HCT116 (cell line): ENCODE results near the gene LRP1B. TPM values are rescaled to one million over a fixed set of nuclear protein-coding genes. Genes with fewer than 3 reads are reported as not detected.

ENCODE experiments used
- ATAC-seq: fragments of 200-7000 bp; cut with Tn5 transposase; 2 replicates; pipeline ENCODE4 v1.9.1; 2020; ENCODE audit warnings: mild to moderate bottlenecking, moderate library complexity
- BruUV-seq: library from RNA; stranded (reverse); fragments of 400-500 nt; replicated peaks from 2 replicates; lab custom pipeline; 2021; lab: Mats Ljungman, UMichigan
- CTCF ChIA-PET: fragments of 300-600 bp; sonication (Branson Sonifier 250); formaldehyde crosslinking; loops from one replicate; lab custom pipeline; 2021; ENCODE audit warnings: antibody characterized with exemption; lab: Charles Lee
- POLR2A ChIA-PET: fragments of 300-600, 350-600 bp; sonication (Branson Sonifier 250); formaldehyde crosslinking; loops from one replicate; lab custom pipeline; 2021; ENCODE audit warnings: antibody characterized with exemption; lab: Charles Lee
- RAD21 ChIA-PET, 2 experiments: fragments of 300-600 bp; sonication (Branson Sonifier 250); formaldehyde crosslinking; loops; one replicate each; lab custom pipeline; 2023; ENCODE audit warnings: low total read pairs in 2 of 2; ENCODE audit not compliant: uncharacterized antibody in 2 of 2, unreplicated experiment in 2 of 2, low non-redundant PET in 1 of 2; lab: Charles Lee
- DNase-seq: peaks from one replicate; pipeline ENCODE4 v3.0.0-alpha.2; 2010; ENCODE audit warnings: low read depth, low spot score
- H2AFZ ChIP-seq: fragments of 200-600 bp; shearing (Covaris generic), sonication (generic); 2 replicates; pipeline ENCODE4 v1.6.1; 2017; ENCODE audit warnings: low read depth, mixed run types, mixed read lengths, antibody characterized with exemption, low read length; ENCODE audit not compliant: poor library complexity, severe bottlenecking
- H3K27ac ChIP-seq: 2 replicates; pipeline ENCODE4 v1.5.1; 2012; ENCODE audit warnings: low read depth, low read length
- H3K27me3 ChIP-seq: fragments of 200-600 bp; sonication (generic); 2 replicates; pipeline ENCODE4 v1.6.1; 2016; ENCODE audit warnings: mixed run types, low read length, mixed read lengths; ENCODE audit not compliant: insufficient read depth
- H3K36me3 ChIP-seq, 2 experiments: fragments of 200-500 bp in 1 of 2; fragments of 200-600 bp in 1 of 2; sonication (Bioruptor generic) in 1 of 2; sonication (generic) in 1 of 2; 2 replicates each; pipeline versions ENCODE4 v1.5.1 to v1.6.1; 2014 to 2016; ENCODE audit warnings: low read length in 2 of 2, inconsistent platforms in 1 of 2, mixed read lengths in 1 of 2, mixed run types in 1 of 2; ENCODE audit not compliant: insufficient read depth in 2 of 2, control insufficient read depth in 1 of 2
- H3K4me1 ChIP-seq, 2 experiments: fragments of 200-600 bp in 1 of 2; sonication (generic) in 1 of 2; 2 replicates each; pipeline versions ENCODE4 v1.5.1 to v1.6.1; 2012 to 2017; ENCODE audit warnings: low read length in 2 of 2, inconsistent platforms in 1 of 2, mild to moderate bottlenecking in 1 of 2, mixed read lengths in 1 of 2, mixed run types in 1 of 2, moderate library complexity in 1 of 2; ENCODE audit not compliant: insufficient read depth in 2 of 2, control insufficient read depth in 1 of 2
- H3K4me2 ChIP-seq: fragments of 200-600 bp; sonication (generic); 2 replicates; pipeline ENCODE4 v1.6.1; 2017; ENCODE audit warnings: mixed run types, low read length, mixed read lengths
- H3K4me3 ChIP-seq, 2 experiments: fragments of 200-600 bp in 1 of 2; sonication (generic) in 1 of 2; replicated peaks in 1 of 2; 2 replicates each; pipeline ENCODE4 v1.5.1; 2011 to 2016; ENCODE audit warnings: low read length in 2 of 2, control low read depth in 1 of 2, low read depth in 1 of 2, mild to moderate bottlenecking in 1 of 2, mixed read lengths in 1 of 2, mixed run types in 1 of 2
- H3K79me2 ChIP-seq: fragments of 200-600 bp; sonication (generic); 2 replicates; pipeline ENCODE4 v1.6.1; 2017; ENCODE audit warnings: mild to moderate bottlenecking, mixed run types, low read length, moderate library complexity, mixed read lengths; ENCODE audit not compliant: insufficient read depth
- H3K9ac ChIP-seq: fragments of 200-600 bp; sonication (generic); 2 replicates; pipeline ENCODE4 v1.6.1; 2016; ENCODE audit warnings: low read length, mixed read lengths
- H3K9me2 ChIP-seq: fragments of 200-600 bp; sonication (generic), shearing (Covaris generic); 2 replicates; pipeline ENCODE4 v1.6.1; 2017; ENCODE audit warnings: mixed run types, mild to moderate bottlenecking, moderate library complexity; ENCODE audit not compliant: insufficient read depth
- H3K9me3 ChIP-seq, 2 experiments: fragments of 200-500 bp in 1 of 2; fragments of 200-600 bp in 1 of 2; sonication (Bioruptor generic) in 1 of 2; sonication (generic) in 1 of 2; 2 replicates each; pipeline ENCODE4 v1.6.1; 2014 to 2017; ENCODE audit warnings: low read length in 2 of 2, mixed read lengths in 2 of 2, inconsistent platforms in 1 of 2, low read depth in 1 of 2, mild to moderate bottlenecking in 1 of 2, mixed run types in 1 of 2, moderate library complexity in 1 of 2; ENCODE audit not compliant: control insufficient read depth in 1 of 2, insufficient read depth in 1 of 2
- H4K20me1 ChIP-seq: fragments of 200-600 bp; sonication (generic), shearing (Covaris generic); 2 replicates; pipeline ENCODE4 v1.6.1; 2017; ENCODE audit warnings: mixed run types, mild to moderate bottlenecking, moderate library complexity; ENCODE audit not compliant: insufficient read depth
- ATF3 ChIP-seq: IDR thresholded peaks from 2 replicates; pipeline ENCODE4 v1.6.1; 2012
- CBX3 ChIP-seq: IDR thresholded peaks from 2 replicates; pipeline ENCODE4 v1.6.1; 2012; ENCODE audit warnings: low read depth
- CEBPB ChIP-seq: IDR thresholded peaks from 2 replicates; pipeline ENCODE4 v1.6.1; 2012; ENCODE audit warnings: low read depth
- EGR1 ChIP-seq: IDR thresholded peaks from 2 replicates; pipeline ENCODE4 v1.6.1; 2012; ENCODE audit warnings: low read depth
- ELF1 ChIP-seq: IDR thresholded peaks from 2 replicates; pipeline ENCODE4 v1.6.1; 2012; ENCODE audit warnings: low read depth, borderline replicate concordance
- EZH2 ChIP-seq: fragments of 200-600 bp; sonication (generic); IDR thresholded peaks from 2 replicates; pipeline ENCODE4 v1.6.1; 2017; ENCODE audit warnings: antibody characterized with exemption, mixed run types
- EZH2phosphoT487 ChIP-seq: fragments of 200-600 bp; IDR thresholded peaks from 2 replicates; pipeline ENCODE4 v1.6.1; 2018; ENCODE audit warnings: antibody characterized with exemption, borderline replicate concordance
- FOSL1 ChIP-seq: IDR thresholded peaks from 2 replicates; pipeline ENCODE4 v1.6.1; 2012; ENCODE audit warnings: low read depth
- JUND ChIP-seq: IDR thresholded peaks from 2 replicates; pipeline ENCODE4 v1.6.1; 2012
- MAX ChIP-seq: IDR thresholded peaks from 2 replicates; pipeline ENCODE4 v1.6.1; 2012
- RAD21 ChIP-seq: IDR thresholded peaks from 2 replicates; pipeline ENCODE4 v1.6.1; 2012; ENCODE audit warnings: low read depth, mild to moderate bottlenecking
- REST ChIP-seq: IDR thresholded peaks from 2 replicates; pipeline ENCODE4 v1.6.1; 2012; ENCODE audit warnings: low read depth
- SIN3A ChIP-seq: IDR thresholded peaks from 2 replicates; pipeline ENCODE4 v1.6.1; 2012; ENCODE audit warnings: low read depth
- SP1 ChIP-seq: IDR thresholded peaks from 2 replicates; pipeline ENCODE4 v1.6.1; 2012; ENCODE audit warnings: low read depth
- SRF ChIP-seq: IDR thresholded peaks from 2 replicates; pipeline ENCODE4 v1.6.1; 2012; ENCODE audit warnings: low read depth
- TCF7L2 ChIP-seq: IDR thresholded peaks from 2 replicates; pipeline ENCODE4 v1.7.0; 2011; ENCODE audit warnings: borderline replicate concordance, inconsistent platforms; ENCODE audit not compliant: insufficient read depth, insufficient read length; ENCODE audit errors: extremely low read depth
- YY1 ChIP-seq: IDR thresholded peaks from 2 replicates; pipeline ENCODE4 v1.6.1; 2011; ENCODE audit warnings: low read length, low read depth, moderate library complexity, mild to moderate bottlenecking; ENCODE audit not compliant: insufficient replicate concordance; ENCODE audit errors: extremely low read depth
- ZBTB33 ChIP-seq: IDR thresholded peaks from 2 replicates; pipeline ENCODE4 v1.6.1; 2011; ENCODE audit warnings: mild to moderate bottlenecking, low read length, moderate library complexity; ENCODE audit not compliant: insufficient replicate concordance; ENCODE audit errors: extremely low read depth
- ZFX ChIP-seq: fragments of 450-650 bp; IDR thresholded peaks from 2 replicates; pipeline ENCODE4 v1.6.1; 2017
- ZNF274 ChIP-seq: fragments of 200-500 bp; sonication (Bioruptor generic); IDR thresholded peaks from 2 replicates; pipeline ENCODE4 v1.6.1; 2014; ENCODE audit warnings: mild to moderate bottlenecking, low read depth, low read length, inconsistent platforms
- intact Hi-C: fragments of 100-400 bp; cut with micrococcal nuclease; formaldehyde crosslinking; loops from 2 replicates; pipeline ENCODE4 v1.10.0; 2022
- total RNA-seq: library from RNA; stranded (reverse); gene quantifications from one replicate; pipeline ENCODE4 v1.2.1, GENCODE V29; 2021; ENCODE audit not compliant: unreplicated experiment

Gene LRP1B
- total RNA-seq, 1 experiment from 2014 or later = 0.34 TPM

- H3K36me3 ChIP-seq = no peaks in the 10 kb centered on the region
- intact Hi-C loops = no loop called here
- no peak overlapping the region for H3K27ac ChIP-seq
- POLR2A ChIA-PET = no interaction called here
- no peak overlapping the region for H3K4me2 ChIP-seq
- DNase-seq = no peak
- no peak for ATAC-seq
- H3K79me2 ChIP-seq = no peaks in the 10 kb centered on the region
- no peaks in the 10 kb centered on the region for H4K20me1 ChIP-seq
- no peaks in the 10 kb centered on the region for H3K9me3 ChIP-seq
- CTCF ChIA-PET = no interaction called here
- no peak overlapping the region for H2AFZ ChIP-seq
- no peaks in the 10 kb centered on the region for H3K27me3 ChIP-seq
- H3K9me2 ChIP-seq = no peaks in the 10 kb centered on the region
- no peak for TF ChIP-seq ZFX
- TF ChIP-seq SP1 = no peak
- no peak for TF ChIP-seq FOSL1
- no peak for TF ChIP-seq CEBPB
- no peak for TF ChIP-seq RAD21
- TF ChIP-seq JUND = no peak
- TF ChIP-seq ATF3 = no peak
- no peak for TF ChIP-seq TCF7L2
- no peak for TF ChIP-seq ELF1
- TF ChIP-seq MAX = no peak
- TF ChIP-seq REST = no peak
- TF ChIP-seq EZH2 = no peak
- no peak for TF ChIP-seq EZH2phosphoT487
- TF ChIP-seq EGR1 = no peak
- no peak for TF ChIP-seq YY1
- no peak for TF ChIP-seq CBX3
- no peak for TF ChIP-seq SRF
- TF ChIP-seq ZBTB33 = no peak
- no peak for TF ChIP-seq SIN3A
- TF ChIP-seq ZNF274 = no peak
- H3K4me1 ChIP-seq = no peaks in the 10 kb centered on the region
- no peak overlapping the region for H3K4me3 ChIP-seq
- no peak overlapping the region for H3K9ac ChIP-seq
- BruUV-seq = no TSS peak
- RAD21 ChIA-PET = no interaction called here
Measured at GRCh38 chr2:141317986-141318385, 812.8 kb downstream of the LRP1B start.
